NCI-H2081 treated with DMSO at 0.1 percent for 48 hours (cell line): ENCODE results near the gene JAZF1.
"Not testable (repeated sequence)": the region's sequence is repeated elsewhere in the genome, so short reads cannot be mapped to it uniquely, and the experiment has no call there.

Source experiments
- DNase-seq: peaks from one replicate; lab custom pipeline; 2025; lab: John Stamatoyannopoulos, UW

JAZF1 gene

DNA sequence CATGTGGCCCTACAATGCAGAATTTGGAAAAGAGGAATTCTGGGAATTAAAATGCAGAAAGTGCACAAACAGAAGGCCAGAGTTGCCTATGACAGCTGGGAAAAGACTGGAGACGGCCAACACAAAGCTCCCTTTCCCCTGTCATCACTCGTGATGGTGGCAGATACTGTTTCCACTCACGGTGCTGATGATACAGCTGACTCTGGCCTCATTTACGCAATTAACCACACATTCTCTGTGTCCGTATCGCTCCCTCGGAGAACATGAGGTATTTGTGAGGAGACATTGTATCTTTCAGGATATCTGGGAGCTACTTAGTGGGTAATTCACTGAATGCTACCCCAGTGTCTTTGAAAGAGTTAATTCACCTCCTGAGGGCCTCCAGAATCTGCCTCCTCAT, 267.8 kb downstream of the JAZF1 start:
- DNase-seq = no peak

- DNase-seq = no peak
Measured at GRCh38 chr7:27911920-27912319, 268.7 kb downstream of the JAZF1 start.

DNA sequence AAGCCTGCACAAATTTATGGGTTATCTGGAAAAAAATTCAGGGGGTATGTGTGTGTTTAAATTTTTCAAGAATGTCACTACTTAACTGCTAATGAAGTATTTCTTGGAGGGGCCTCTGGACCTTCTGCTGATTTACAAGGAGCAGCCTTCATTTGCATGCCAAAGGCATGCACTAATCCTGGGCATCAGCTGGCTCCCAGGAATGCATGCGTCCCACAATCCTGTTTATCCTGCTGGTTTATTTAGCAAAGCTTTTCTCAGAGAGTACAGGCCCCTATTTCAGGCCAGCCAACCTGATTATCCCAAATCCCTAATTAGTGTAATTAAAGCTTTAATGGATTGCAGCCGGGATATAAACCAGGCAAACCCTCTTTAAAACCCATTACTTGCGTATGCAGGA, 270.3 kb downstream of the JAZF1 start:
- DNase-seq = no peak

DNA sequence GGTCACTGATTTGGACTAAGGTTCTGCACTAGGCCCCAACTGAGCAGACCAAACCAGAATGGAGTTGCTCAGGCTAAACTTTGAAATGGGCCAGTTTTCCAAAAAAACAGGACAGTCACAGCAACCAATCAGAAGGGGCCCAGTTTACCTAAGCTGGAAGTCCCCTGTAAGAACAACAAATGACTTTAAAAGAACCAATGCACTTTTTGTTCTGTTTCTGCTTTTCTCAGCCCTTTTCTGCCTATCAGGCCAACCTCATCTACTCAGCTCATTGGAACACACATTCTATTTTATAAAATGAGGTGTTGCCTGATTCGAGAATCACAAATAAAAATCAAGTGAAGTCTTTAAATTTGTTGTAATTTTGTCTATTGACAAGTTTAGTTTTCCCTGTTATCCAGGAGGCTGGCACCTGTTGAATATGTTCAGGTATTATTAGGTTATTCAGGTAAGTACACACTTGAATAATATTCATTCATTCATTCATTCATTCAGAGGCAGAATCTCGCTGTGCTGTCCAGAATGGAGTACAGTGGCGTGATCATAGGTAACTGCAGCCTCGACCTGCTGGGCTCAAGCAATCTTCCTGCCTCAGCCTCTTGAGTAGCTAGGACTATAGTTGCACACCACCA, 271.9 kb downstream of the JAZF1 start:
- no peak for DNase-seq

DNA sequence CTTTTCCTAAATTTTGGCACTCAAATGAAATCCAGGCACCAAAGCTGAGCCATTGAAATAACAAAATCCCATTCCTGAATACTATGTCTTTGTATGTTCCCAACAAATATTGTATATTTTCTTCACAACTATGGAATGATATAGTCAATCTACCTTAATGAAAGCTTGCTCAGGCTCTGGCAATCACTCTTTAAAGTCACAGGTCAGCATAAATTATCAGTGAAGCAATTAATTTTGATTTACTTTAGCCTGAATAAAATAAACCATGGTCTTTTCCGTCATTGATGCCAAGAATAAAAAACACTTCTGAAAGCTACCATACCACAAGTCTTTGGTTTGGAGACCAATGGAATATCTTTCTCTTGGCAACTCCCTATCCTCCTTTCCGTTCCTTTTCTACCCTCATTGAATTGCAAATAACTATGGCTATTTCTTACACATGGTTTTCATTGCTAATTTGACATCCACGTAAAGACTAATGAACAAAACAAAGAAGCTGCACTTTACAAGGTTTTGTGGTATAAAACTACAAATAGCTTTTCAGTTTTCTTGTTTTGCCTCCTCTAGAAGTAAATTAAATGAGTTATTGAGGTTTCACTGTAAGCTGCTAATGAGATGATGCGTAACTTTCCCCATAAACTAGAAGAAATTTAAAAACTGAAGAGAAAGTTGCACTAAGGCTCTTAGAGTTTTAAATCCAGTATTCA, 274.1 kb downstream of the JAZF1 start:
- DNase-seq = no peak

DNA sequence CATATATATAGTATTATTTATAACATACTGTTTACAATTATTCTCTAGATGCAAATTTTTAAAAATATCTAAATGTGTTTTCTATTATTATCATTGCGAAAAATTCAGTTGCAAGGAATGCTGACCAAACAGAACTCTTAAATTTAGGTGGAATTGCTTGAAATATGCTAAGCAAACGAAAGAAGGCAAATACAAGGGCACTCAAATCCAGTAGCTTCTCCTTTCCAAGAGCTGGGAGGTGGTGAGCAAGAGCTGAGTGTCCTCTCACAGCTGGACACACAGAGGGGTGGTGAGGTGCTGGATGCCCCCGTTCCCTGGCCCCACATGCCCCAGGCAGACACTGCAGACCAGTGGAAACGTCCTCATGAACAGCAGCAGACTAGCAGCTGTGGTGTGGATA, 274.6 kb downstream of the JAZF1 start:
- no peak for DNase-seq

- DNase-seq = no peak
Measured at GRCh38 chr7:27901028-27901760, 279.4 kb downstream of the JAZF1 start.

DNA sequence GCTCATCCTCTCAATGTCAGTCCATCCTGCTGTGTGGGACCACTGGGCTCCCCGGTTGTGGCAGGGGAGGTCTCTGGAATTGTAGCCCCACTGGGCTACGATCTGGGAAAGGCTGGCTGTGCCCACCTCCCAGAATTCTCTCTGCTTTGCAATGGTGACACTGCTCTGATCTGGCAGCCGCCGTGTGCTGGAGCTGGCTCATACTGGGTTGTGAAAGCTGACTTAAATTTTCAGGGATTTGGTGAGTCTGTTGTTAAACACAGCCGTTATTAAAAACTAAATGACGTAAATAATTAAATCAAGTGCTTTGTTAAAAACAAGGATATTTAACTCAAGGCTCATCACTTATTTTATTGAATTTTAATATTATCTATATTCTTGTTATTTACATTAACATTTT, 280.6 kb downstream of the JAZF1 start:
- no peak for DNase-seq

DNA sequence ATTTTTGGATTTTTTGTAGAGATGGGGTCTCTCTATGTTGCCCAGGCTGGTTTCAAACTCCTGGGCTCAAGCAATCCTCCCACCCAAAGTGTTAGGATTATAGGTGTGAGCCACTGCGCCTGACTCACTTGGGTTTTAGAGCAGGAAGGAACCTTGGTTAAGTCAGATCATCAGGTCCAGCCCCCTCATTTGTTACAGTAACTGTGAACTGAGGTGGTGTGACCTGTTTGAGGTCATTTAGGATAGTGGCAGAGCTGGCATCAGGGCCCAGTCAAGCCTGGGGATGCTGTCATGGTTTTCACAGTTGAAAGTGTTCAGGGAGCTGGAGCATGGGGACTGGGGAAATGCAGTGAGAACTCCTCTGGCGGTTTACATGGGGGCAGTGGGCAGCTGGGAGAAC, 281.0 kb downstream of the JAZF1 start:
- DNase-seq = no peak

DNA sequence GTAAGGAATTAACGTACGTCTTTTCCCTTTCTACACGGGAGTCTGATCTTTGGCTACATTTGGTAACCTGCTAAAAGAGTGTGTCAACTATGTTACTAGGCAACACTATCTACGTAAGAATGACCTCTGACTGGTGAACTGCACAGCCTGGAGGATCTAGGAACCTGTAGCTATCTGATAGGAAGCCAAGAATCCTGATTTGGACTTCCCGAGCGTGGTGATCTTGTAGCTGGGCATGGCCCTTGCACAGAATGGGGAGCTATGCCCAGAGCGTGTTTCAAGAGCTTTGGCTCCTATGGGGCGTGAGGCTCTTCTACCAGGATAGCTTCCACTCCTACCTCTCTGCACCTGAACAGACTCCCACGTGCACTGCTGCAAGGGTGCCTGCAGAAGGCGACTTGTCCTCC, 283.2 kb downstream of the JAZF1 start:
- no peak for DNase-seq

DNA sequence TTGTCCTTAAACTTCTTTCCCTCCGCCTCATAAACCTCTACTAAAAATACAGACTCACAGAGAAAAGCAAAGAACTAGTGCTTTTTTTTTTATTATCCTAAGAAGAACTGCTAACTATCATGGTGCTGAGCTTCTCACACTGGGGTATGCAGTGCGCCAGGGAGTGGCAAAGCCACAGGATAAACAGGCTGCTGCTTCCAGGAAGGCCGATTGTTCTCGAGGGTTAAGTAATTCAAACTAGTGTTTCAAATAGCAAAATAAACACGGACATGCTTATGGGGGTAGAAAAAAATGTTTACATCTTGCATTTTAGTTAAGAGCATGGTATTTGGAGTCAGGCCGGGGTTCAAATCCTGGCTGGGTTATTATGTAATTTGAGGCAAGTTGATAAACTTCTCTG, 283.6 kb downstream of the JAZF1 start:
- DNase-seq = no peak

DNA sequence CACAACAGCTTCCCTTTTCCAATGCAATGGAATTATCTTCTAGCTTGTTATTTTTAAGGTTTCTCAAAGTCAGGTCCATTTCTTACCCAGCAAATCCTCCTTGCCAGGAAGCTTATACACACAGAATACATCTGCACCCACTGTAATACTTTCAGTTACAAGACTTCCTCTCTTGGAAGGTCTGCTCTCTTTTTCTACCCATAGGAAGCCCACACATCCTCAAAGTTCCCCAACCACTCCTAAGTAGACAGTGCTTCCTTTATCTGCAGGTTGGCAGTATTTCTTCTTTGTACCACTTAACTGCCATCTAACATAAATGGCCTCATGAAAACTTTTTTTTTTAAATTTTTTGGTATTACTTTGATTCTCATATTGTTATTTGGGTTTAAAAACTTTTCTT, 285.0 kb downstream of the JAZF1 start:
- DNase-seq = no peak

GRCh38 chr7:27890205-27890849, 290.3 kb downstream of the JAZF1 start:
- DNase-seq = no peak

DNA sequence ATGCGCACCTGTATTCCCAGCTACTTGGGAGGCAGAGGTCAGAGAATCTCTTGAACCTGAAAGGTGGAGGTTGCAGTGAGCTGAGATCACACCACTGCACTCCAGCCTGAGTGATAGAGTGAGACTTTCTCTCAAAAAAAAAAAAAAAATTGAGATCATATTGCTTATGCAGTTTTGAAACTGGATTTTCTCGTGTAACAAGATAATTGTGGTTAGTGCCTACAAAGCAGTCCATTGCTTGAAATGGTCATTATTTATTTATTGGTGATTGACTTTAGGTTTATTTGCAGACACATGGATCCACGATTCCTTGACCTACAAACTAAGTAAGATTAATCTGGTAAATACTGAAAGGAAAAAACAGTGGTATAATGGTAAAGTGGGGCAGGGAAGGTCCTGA, 290.8 kb downstream of the JAZF1 start:
- no peak for DNase-seq

GRCh38 chr7:27888736-27889135, 291.9 kb downstream of the JAZF1 start:
- DNase-seq = no peak

- DNase-seq = not testable (repeated sequence)
Measured at GRCh38 chr7:27886710-27887109, 293.9 kb downstream of the JAZF1 start.

GRCh38 chr7:27885652-27886051, 294.9 kb downstream of the JAZF1 start:
- no peak for DNase-seq

GRCh38 chr7:27883696-27884095, 296.9 kb downstream of the JAZF1 start:
- DNase-seq = no peak

DNA sequence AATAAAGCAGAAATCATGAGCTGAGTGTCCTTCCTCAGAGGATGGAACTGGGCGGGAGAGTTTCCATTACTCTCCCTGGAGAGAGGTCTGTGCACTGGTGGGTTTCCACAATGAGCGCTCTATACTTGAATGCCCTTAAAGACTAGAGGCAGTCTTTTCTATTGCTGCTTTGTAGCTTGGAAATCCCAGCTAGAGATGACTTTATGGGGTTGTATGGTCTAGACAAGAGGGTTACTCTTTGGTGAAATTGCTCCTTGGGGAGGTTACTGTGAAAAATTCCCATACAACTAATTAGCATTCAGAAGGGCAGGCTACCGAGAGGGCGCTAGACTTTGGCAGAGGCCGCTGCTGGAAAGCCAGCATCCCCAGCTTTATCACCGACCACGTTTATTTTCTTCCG, 303.8 kb downstream of the JAZF1 start:
- DNase-seq = no peak

DNA sequence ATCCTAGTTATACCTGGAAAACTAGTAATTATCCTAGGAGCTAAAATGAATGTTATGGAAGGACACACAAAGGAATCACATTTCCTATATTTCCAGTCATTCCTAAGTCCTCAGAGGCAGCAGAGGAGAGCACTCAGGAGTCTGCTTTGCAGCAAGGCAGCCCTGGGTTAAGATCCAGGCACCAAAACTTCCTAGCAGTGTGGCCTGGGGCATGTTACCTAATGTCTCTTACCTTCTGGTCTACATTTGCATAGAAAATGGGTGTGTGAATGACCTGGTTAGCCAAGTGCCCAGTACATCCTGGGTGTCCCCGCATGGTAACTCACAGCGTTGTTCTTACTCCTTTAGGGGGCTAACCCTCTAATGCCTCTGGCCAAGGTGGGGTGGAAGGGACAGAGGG, 304.8 kb downstream of the JAZF1 start:
- no peak for DNase-seq

- DNase-seq = no peak
Measured at GRCh38 chr7:27875061-27875460, 305.5 kb downstream of the JAZF1 start.

DNA sequence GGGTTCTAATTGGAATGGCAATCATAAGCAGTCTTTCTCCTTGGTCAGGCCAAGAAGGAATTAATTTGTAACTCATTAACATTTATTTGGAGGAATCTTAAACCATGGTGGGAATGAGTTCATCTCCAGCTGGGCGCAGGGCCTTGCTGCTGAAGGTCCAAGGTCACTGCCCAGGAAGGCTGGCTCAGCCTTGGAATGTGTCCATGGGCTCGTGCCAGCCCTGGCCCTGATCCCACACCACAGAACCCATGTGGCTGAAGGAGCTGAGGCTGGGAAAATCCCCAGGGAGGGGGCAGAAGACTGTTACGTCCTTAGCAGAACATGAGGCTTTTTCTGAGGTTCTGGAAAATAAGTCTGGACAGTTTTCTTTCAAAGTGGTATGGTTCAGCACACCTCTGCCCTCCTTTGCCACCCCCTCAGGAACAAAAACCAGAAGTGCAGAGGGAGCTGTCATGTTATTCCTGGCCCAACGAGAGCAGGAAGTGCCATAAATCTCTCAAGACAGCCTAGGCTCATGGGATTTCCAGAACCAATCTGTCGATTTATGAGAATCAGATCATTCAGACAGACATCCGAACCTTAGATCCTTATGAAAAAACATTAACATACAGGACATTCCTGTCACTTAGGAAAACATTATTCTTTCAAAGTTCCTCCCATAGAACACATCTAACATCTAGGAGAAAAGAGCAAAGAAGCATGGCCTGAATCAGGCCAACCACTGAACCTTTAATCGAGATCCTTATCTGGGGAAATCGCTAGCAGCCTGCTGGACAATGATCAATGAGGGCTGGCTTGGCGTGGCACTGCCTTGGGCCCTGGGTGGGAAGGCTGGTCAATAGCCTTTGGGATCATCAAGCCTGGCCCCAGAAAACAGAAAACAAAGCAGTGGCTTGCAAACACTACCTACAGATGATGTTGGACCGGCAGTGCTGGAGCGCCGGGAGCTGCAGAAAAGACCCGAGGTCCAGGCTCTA, 306.3 kb downstream of the JAZF1 start:
- DNase-seq = no peak
